IPS-NIHi7 (cell line): ENCODE data around the gene TMEM200A.
"Not testable (repeated sequence)": the region's sequence is repeated elsewhere in the genome, so short reads cannot be mapped to it uniquely, and the experiment has no call there.

Experiments
- DNase-seq: peaks from one replicate; pipeline ENCODE4 v3.0.0; 2012; ENCODE audit warnings: mixed read lengths; ENCODE audit errors: extremely low spot score

TMEM200A gene

DNA sequence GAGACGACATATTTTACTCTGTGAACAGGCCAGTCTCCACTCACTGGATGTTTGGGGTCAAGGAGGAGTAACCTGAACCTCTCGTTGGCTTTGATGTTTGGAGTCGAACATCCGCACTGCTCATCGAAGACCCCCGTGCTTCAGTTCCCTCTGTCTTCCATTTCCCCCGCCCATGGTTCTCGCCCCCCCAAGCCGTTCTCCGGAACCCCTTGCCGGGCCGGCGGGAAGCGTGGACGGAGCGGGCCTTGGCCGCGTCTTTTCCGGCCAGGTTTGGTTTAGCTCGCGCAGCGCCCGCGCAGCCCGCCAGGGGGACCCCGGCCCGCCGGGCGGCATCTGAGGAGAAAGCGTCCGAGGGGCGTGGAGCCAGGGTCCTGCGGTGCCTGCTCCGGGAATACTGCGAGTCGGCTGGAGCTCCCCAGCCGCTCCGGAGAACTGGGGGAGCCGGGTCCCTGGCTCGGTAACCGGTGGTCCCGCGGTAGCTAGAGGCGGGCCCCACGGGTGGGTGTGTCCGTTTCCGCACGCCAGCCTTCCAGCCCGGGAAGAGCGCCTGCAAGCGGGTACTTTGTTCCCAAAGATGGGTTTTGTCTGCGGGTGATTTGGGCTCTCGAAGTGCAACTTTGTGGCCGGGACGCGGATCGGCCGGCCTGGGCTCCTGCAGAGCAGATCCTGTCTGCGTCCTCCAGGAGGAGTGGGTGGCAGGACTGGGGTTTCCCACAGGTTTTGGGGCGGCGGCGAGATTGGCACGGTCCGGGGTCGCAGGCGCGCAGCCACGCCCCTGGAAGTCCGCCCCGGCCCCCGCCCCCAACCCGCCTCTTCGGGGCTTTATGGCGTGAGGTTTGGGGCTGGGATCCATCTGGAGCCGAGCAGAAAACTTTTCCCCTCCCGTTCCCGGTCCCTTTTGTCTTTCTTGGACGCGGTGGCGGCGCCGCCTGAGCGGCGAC lies at the start of gene TMEM200A:
TSS of gene TMEM200A (plus strand) at position 852 of the 941 bp plus-strand sequence. CDS start 74,406 bp downstream, outside the sequence.
- DNase-seq, result peak; percentile 90

DNA sequence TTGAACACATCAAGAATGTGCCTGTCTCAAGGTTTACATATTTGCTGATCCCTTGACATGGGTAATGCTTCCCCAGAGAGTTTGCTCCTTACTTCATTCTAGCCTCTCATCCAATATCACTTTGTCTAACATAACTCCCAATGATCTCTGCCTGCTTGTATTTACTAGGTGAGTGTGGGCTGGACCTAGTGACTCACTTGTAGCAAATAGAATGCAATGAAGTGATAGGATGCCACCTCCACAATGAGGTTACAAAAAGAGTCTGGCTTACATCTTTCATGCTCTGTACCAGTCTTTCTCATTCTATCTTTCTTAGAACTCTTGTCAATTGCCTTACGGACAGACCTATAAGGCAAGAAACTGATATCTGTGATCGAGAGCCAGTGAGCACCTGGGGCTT lies 44.9 kb upstream of the TMEM200A start:
- DNase-seq, result no peak

DNA sequence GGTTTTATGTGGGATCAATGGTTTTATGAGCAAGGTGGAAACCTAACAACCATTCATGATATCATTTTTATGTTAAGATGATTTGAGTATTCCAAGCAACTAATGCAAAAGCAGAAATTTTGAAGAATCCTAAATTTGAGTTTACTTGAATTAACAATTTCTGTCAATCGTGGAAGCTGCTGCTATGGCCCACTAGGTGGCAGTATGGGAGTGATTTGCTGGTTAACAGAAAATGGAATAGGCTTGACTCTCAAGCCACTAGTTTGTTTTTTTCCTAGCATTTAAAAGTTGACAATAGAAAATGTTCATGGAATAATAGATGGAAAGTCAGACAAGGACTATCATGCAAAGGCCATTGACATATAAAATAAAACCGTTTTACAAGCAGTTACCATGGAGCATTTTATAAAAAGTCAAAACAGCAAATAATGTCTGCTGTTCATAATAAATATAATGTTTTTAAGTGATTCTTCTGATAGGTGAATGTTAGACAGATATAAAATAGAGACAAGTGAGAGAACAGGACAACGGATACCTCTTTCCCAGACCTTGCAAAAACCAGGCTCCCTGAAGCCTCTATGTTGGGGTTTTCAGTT lies 43.0 kb upstream of the TMEM200A start:
- DNase-seq, result peak; percentile 57

DNA sequence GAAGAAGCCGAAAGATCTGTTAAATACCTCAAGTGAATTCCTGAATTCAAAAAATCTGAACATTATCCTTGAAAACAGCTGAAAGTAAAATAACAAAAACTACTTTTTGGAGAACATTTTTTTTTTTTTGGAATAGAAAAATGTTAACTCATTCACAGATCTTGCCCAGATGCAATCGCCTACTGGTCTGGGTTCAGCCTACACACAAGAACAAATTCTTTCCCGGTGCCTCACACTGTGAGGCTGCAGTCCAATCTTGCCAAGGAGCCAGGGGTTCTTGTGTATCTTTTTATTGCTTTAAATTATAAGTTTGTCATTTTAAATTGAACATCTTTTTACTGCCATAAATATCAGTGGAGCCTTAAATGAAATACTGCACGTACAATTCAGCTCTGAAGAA lies 41.2 kb upstream of the TMEM200A start:
- DNase-seq, result no peak

DNA sequence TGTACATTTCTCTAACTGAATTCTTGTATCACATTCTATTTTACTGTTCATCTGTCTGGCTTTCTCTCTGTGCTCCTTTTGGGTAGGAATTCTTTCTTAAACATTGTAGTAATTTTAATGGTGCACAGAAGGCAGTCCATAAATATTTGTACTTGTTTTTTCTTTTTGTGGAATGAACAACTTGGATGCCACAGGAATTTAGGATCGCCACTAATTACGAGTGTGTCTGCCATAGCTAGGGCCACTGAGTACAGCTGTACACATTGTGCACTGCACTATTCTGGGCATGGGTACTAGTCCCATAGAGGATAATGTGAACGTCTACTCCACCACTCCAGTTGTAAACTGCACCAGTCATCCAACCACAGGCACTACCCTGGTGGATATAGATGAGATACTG lies 39.3 kb upstream of the TMEM200A start:
- no peak for DNase-seq

DNA sequence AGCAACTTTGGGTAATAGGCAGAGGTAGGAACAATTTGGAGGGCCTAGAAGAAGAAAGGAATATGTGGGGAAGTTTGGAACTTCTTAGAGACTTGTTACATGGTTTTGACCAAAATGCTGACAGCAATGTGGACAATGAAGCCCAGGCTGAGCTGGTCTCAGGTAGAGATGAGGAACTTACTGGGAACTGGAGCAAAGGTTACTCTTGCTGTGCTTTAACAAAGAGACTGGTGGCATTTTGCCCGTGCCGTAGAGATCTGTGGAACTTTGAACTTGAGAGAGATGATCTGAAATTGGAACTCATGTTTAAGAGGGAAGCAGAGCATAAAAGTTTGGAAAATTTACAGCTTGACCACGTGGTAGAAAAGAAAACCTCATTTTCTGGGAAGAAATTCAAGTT lies 28.3 kb upstream of the TMEM200A start:
- DNase-seq, result no peak

DNA sequence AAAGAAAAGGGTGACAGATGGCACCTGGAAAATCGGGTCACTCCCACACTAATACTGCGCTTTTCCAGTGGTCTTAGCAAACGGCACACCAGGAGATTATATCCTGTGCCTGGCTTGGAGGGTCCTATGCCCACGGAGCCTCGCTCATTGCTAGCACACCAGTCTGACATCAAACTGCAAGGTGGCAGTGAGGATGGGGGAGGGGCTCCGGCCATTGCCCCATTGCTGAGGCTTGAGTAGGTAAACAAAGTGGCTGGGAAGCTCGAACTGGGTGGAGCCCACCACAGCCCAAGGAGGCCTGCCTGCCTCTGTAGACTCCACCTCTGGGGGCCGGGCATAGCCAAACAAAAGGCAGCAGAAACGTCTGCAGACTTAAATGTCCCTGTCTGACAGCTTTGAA lies 19.5 kb upstream of the TMEM200A start:
- not testable (repeated sequence) for DNase-seq

DNA sequence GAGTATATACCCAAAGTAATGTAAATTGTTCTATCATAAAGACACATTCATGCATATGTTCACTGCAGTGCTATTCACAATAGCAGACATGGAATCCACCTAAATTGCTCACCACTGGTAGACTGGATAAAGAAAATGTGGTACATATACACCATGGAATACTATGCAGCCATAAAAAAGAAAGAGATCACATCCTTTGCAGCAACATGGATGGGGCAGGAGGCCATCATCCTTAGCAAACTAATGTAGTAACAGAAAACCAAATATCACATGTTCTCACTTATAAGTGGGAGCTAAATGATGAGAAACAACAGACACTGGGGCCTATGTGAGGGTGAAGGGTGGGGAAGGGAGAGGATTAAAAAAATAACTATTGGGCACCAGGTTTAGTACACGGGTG lies 11.5 kb upstream of the TMEM200A start:
- no peak for DNase-seq

DNA sequence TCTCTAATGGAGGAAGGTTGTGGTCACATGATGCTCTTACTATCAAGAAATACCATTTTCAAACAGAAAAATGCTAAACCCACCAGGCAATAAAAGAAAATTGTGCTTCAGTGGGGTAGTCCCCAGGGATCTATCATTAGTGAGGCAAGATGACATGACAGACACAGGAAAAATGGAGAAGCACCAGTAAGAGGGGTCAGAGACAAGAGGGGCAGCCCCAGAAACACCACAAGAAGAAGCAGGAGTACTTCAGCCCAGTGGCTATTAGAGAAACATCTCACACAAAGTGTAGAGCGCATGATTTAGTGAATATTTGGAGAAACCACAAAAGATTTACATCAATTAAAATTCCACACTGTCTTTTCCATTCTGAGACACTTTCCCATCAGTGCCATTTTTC lies 10.2 kb upstream of the TMEM200A start:
- DNase-seq, result no peak

DNA sequence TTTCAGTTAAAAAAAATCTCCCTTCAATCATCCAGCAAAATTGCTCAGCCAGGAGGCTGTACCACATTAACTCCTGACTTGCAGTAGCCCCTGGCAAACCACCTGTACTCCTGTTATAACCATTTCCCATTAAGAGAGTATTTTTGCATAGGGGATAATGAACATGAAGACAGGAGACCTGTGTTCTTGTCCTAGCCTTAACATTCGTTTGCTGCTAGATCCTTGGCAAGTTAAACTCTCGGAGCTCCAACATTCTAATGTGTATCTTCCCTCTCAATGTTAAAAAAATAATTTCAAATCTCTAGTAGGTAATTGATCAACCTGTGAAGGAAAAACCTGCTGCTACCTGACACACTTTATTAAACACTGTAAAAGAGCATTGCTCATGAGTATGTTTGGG lies 8.4 kb upstream of the TMEM200A start:
- DNase-seq, result no peak

DNA sequence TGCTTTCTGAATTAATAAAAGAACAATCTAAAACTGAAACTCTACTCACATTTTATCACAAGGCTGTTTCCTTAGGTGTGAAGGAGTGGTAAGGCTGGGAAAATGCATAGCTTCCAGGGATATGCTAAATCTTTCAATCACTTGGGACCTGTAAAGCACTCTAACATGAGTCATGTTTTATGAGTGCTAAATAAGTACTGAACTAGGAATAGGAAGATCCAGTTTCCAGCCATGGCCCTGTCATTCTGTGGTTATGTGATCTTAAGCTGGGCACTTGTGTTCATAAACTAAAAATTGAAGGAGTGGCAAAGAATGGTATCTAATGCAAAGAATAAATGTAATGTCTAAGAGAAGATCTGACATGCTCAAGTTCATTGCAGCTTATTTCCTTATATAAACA lies 6.1 kb upstream of the TMEM200A start:
- DNase-seq, result no peak

DNA sequence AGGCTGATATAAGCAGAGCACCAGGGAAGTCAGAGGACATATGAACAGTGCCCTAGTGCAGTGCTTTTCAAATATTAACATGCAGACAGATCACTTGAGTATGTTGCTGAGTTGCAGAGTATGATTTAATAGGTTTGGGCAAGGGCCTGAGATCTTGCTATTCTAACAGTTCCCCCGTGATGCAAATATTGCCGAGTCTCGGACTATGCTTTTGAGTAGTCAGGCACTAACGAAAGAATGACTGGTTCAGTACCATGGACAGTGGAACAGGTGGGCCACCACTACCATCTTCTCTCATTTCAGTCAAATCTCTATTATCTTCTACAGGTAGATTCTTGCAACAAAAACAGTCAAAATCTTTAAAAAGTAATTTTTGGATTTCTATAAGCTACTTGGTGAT lies 3.7 kb upstream of the TMEM200A start:
- peak; percentile 38 for DNase-seq

DNA sequence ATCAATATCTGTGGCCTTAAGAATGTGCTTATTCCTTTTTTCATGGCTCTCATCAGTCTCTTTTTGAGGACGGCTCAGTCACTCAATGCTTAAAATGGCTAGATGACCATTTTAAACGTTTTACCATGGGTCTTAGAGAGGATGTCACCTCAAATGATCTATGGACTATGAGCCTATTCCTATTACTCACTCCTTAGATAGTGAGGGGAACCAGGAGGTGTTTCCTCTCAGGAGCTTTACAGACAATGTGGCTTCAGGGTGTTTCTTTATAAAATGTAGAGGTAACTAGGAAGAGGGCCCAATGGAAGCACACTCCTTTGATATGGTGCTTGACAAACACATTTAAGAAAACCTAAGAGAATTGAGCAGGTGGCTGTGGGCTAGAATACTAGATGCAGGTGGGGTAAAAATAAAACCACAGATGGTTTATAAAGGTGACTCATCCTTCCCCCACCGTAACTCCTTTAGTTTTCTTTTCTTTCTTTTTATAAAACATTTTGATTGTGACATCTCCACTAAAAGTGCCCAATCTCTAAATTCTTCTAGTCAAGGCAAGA lies 1.5 kb upstream of the TMEM200A start:
- no peak for DNase-seq

DNA sequence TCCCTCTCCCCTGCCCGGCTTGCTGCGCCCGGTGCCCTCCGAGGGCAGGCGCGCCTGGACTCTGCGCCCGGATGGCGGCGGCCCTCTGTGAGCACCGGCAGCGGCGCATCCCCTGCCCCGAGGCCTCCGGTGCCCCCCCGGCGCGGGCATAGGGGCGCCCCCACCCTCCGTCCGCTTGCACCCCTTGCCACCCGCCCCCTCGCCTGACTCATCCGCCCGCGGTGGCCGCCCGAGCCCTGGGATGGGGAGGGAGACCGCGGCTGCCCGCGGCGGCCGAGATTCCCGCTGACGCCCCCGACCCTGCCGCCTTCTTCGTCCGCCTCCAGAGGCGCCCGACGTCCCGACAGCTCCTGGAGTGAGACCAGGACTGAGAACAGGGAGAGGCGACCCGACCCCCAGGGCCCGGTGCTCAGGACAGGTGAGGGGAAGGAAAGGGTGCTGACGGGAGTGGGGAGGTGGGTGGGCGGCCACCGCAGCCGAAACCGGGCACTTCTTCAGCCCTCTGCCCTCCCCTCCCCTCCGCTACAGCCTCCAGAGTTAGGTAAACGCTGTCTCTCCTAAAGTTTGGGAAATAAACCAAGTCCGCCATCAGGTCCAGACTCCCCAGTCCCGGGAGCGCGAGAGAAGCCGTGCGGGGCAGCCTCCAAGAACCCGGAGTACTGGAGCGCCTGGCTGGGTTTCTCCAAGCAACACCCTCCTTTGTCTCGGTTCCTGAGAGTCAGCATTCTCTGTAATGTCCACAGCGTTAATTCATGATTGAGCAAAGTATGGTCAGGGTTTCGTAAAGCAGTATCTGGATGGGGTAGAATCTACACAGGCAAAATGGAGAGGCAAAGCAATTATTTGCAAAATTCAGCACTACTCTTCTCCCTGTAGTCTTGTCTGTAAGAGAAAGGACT lies 539 bp downstream of the TMEM200A start:
- DNase-seq, result peak; percentile 76

DNA sequence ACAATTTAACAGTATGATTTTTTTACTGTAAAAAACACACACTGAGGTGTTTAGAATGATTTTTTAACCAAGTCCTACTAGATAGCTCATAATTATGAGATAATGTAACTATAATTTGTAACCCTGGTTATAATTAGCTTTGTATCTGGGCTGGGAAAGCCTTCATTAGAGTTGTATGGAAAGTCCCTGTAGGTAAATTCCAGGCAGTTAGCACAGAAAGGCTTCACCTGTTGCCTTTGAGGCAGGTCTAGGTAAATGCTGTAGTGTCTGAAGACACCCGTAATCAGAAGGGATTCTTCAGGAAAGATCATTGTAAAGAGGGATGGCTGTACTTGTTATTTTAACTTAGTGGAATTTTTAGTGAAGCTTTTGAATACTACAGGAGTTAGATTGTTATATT lies 1.9 kb downstream of the TMEM200A start:
- DNase-seq, result no peak

DNA sequence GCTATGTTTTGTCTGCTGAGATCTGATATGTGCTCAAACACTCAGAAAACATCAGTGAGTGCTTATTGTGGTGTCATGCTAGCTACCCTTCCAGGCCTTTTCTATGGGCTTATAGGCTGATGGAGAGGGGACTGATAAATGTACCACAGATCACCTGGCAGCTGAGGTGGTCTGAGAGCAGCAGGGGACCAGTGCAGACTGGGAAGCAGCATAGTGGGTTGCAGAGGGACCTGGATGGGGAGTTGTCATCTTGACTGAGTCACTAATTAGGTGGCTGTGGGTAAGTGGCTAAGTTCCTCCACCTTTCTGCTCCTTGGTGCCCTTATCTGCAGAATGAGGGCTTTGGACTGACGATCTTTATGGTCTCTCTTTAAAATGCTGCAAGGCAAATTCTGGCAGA lies 2.8 kb downstream of the TMEM200A start:
- DNase-seq, result no peak

DNA sequence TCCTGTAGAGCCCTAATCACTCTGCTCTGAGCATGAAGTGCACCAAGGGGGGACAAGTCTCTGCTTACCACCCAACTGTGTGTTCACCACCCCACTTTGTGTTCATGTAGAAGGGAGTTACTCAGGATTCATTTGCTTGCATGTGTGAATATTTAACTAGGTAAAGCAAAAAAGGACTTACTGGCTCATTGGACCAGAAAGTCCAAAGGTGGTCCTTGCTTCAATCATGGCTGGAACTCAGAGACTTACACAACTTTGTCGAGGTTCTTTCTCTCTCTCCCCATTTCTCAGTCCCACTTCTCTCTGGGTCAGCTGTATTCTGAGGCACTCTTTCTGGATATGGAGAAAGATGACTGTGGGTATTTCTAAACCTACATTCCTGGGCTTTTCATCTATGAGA lies 4.0 kb downstream of the TMEM200A start:
- no peak for DNase-seq

DNA sequence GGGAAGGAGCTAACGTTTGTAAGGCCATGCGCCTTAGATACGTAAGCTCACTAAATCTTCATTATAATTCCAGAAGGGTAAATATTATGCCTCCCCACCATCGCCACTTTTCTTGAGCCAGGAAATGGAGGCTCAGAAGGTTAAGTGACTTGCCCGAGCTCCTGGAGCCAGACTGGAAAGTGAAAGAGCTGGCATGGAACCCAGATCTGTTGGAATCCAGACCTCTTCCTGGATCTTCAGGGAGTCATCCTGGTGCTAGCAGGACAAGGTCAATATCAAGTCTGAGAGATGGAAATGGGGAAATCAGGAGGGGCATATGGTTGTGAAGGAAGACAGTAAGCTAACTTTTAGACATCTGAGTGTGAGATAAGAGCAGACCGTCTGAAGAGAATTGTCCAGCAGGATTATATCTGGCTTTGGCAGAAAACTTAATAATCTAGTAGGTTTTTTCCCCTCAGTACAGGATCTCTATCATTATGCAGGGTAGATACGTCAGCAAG lies 6.2 kb downstream of the TMEM200A start:
- no peak for DNase-seq

DNA sequence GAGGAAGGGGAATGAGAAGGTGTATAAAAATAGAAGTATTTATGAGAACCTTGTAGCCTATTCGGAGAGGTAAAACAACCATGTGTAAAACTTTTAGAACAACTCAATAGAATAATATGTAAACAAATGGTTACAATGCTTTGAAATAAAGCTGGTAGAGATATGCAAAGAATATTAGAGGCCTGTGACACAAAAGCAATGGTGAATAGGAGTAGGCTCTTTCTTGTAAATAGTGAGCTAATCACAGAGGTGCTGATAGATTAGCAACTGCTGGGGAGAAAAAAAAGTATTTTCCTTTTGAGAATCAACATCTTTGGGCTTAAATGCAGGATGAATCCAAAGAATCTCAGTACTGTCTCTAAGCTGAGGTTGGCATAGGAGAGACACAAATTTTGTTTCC lies 7.0 kb downstream of the TMEM200A start:
- no peak for DNase-seq

DNA sequence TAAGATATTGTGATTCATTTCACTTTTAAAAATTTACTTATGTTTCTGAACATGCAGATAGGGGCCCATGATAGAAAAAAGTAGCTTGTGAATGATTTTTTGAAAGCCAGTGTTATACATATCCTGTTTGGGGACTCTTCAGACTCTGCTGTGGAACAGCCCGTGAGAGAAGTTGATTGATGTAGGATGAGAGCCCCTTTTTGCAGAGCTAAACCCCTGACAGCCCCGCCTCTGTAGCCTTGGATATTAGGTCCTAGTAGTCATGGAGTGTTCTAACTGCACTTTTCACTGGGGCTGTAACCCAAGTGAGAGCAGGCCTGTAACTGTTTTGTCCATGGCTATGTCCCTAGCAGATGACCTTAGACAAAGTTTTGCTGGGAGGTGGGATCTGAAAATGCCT lies 8.2 kb downstream of the TMEM200A start:
- no peak for DNase-seq

DNA sequence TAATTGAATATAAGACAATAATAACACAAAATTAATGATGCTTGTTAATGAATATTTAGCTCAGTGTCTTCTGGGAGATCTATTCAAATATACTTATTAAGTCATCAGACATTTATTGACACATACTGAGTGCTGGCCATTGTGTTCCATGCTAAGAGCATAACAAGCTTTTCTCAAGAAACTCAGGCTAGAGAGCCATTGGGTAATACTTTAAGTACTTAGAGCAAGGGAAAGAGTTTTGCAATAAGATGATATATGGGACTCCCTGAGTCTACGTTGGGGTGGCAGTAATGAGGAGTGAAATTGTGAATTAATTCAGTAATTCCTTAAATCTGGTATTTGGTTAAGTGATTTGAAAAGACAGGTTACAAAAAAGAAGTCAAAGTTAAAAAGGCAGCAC lies 11.1 kb downstream of the TMEM200A start:
- no peak for DNase-seq

DNA sequence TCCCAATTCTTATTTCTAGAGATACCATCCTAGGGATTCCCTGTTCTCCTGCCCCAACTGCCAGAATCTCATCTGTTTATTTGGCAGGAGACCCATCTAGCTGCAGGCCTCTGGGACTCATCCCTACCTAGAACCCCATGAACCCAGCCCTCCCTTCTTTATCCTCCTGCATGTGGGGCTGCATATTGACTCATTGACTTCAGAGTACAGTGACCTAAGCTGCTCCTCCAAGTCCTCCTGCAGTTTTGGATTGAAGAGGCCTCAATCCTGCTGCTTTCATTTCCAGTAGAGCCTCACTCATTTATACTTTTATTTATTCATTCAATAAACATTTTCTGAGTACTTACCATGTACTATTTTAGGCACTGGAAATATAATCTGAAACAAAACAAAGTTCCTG lies 11.6 kb downstream of the TMEM200A start:
- DNase-seq, result no peak
